ENCODE data around the gene MALL. TPM values are rescaled to one million over a fixed set of nuclear protein-coding genes. Genes with fewer than 3 reads are reported as not detected.

The MALL gene
- total RNA-seq, 4 donors from 2014 or later = 7.2 to 9.5 (median 7.6) TPM

DNA sequence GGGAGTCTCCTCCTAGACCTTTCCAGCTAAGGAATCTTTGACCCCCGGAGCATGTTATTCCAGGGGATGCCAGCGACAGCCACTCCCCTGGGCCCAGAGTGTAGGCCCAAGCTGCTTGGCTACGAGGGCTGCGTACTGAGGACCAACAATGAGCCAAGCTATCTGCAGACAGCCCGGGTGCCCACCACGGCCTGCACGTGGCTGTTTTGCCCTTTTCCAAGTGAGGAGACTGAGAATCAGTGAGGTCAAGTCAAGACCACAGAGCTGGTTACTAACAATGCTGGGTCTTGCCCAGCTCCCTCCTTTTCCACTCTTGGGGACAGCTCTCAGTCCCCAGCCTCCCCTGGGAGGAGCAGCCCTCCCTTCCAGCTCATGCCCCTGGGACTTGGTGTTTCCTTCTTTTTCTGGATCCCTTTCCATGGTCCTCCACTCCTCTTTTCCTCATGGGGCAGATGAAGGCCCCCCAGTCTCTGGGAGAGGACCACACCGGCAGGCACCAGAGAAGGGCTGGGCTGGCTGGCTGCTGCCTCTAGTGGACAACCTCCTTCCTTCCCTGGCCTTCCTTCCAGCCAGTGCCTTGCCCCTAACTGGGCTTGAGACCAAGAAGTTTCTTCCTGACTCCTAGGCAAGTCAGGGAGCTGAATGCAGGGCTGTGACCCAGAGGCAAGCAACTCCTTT, 550 bp upstream of the MALL start:
- TF ChIP-seq, protein P1, sequence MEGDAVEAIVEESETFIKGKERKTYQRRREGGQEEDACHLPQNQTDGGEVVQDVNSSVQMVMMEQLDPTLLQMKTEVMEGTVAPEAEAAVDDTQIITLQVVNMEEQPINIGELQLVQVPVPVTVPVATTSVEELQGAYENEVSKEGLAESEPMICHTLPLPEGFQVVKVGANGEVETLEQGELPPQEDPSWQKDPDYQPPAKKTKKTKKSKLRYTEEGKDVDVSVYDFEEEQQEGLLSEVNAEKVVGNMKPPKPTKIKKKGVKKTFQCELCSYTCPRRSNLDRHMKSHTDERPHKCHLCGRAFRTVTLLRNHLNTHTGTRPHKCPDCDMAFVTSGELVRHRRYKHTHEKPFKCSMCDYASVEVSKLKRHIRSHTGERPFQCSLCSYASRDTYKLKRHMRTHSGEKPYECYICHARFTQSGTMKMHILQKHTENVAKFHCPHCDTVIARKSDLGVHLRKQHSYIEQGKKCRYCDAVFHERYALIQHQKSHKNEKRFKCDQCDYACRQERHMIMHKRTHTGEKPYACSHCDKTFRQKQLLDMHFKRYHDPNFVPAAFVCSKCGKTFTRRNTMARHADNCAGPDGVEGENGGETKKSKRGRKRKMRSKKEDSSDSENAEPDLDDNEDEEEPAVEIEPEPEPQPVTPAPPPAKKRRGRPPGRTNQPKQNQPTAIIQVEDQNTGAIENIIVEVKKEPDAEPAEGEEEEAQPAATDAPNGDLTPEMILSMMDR (IDR thresholded peaks at IDR 0.05; ENCODE audit: low read depth) = no peak

DNA sequence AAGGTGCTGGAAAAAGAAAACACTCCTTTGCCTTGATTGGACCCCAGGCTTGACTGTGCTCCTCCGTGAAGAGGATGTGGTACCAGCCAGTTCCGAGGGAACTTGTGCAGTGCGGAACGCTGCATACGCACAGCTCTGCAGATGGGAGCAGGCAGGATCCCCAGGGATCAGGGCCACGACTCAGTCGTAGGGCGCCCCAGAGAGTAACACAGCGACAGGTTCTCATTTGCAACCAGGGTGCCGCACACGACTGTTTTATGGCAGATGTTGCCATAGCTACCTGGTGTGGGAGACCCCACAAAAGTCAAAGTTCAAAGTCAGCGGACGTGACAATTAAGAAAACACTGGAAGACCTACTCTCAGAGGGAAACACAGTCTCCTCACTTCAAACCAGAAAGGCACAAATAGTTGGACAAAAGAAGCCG, 779 bp downstream of the MALL start:
- TF ChIP-seq, protein P1 (IDR thresholded peaks at IDR 0.05; ENCODE audit: low read depth) = no peak

DNA sequence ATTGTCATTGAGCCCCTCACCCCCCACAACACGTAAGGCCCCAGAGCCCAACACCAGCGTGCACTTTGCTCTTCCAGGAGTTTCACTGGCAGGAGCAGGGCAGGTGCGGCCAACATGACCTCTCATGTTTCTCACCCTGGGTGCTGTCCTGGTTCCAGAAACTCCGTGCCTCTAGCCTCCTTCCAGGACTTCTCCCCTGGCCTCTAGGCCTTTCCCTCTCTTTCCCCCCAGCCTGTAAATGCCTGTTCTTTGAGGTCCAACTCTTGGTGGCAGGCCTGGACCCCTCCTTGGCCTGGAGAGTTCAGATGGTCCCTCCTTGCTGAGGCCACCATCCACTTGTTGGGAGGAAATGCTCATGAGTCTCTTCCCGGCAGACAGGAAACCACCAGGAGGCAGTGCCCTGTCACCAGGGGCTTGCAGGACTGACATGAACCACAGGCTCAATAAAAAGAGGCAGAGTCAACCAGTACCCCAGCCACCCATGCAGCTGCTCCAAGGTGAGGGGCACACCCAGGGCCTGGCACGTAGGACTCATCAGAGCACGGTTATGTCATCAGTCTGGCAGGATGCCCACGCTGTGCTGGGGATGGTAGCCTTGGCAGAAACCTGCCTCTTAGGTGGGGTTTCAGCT, 1.5 kb downstream of the MALL start:
- TF ChIP-seq, protein P1 (IDR thresholded peaks at IDR 0.05; ENCODE audit: low read depth) = no peak

DNA sequence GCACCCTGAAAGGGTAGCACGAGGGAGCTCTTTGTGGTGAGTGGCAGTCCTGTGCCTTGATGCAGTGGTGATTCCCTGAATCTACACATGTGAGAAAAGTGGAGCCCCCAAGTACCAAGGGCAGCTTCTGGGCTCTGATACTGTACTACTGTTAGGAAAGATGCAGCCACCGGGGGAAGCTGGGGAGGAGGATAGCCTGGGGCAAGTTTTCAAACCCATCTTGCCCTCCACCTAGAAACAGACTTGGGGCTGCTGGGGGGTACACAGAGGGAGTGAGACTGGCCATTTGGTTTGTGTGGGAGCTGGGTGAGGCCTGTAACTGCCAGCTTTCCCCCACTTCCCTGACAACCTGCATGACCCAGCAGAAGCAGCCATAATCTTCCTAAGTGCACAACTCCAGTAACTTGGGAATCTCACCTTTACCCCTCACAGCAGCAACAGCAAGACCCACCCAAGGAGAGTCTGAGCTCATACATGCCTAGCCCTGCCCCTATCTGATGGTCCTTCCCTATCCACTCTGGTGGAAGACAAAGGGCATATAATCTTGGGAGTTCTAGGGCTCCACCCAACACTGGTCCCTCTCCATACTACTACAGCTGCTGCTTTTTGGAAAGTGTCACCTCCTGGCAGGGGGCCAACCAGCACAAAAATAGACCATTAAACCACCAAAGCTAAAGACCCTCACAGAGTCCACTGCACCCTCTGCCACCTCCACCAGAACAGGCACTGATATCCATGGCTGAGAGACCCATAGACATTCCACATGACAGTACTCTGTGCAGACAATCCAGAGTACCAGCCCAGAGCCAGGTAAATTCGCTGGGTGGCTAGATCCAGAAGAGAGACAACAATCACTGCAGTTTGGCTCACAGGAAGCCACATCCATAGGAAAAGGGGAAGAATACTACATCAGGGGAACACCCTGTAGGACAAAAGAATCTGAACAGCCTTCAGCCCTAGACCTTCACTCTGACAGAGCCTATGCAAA, 8.2 kb downstream of the MALL start:
- TF ChIP-seq, protein P1 (IDR thresholded peaks at IDR 0.05; ENCODE audit: low read depth) = no peak

DNA sequence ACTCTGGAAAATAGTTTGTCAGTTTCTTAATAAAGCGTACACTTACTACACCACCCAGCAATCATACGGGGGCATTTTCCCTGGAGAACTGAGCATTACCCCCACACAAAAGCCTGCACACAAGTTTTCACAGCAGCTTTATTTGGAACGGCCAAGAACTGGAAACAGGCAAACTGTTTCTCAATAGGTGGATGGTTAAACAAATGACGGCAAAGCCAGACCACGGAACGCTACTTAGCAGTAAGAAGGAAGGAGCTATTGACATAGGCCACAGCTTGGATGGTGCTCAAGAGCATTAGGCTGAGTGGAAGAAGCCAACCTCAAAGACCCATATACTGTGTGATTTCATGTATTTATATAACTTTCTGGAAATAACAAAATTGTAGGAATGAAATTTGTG, 9.0 kb downstream of the MALL start:
- TF ChIP-seq, protein P1 (IDR thresholded peaks at IDR 0.05; ENCODE audit: low read depth) = no peak

DNA sequence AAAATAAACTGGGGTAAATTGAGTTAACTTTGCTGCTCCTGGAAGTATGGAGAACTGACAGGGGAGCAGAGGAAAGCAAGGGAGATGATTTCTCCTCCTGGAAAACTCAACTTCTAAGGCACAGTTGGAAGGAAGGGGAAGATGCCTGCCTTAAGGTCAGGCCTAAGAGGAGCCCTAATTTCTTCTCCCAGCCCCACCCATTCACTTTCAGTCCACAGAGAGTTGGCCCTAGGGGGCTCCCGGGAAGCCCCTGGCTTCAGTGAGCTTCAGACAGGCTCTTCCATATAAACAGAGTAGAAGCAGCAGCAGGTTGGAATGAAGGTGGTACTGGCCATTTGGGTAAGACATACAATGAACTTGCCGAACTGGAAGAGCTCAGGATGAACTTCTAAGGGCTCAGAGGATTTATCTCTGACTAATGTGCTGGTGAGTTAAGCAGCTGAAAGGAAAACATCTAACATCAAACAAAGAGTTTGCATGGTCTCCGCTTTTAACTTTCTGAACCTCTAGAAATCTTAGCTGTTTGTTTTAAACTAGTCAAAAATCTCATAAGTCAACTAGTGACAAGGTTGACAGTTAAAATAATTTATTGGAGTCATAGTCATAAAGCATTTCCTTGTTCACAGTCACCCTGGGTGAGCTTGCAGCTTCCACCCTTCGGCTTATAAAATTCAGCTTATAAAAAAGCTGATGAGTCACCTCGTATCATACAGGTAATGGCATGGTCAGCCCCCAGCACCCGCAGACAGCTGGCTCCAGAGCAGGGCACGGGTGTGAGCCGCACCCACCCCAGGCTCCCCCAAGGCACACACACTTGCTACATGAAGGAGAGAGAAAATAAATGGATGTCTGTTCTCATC, 9.8 kb downstream of the MALL start:
- TF ChIP-seq, protein P1 (IDR thresholded peaks at IDR 0.05; ENCODE audit: low read depth) = no peak

All from subcutaneous adipose tissue (tissue), 4 donors.